PC-3 (cell line): ENCODE data around the gene KLHL9. TPM values are rescaled to one million over a fixed set of nuclear protein-coding genes. Genes with fewer than 3 reads are reported as not detected.
A peak's percentile ranks its signal among the peaks of the same experiment; 100 is the strongest.

Source experiments
- ATAC-seq: fragments of 200-7000 bp; cut with Tn5 transposase; 2 replicates; pipeline ENCODE4 v1.9.1; 2020; ENCODE audit warnings: mild to moderate bottlenecking, moderate library complexity
- BruUV-seq: library from RNA; stranded (reverse); fragments of 400-500 nt; replicated peaks from 2 replicates; lab custom pipeline; 2021; lab: Mats Ljungman, UMichigan
- CTCF ChIA-PET: fragments of 300-600 bp; sonication (Branson Sonifier 250); formaldehyde crosslinking; loops from one replicate; lab custom pipeline; 2022; ENCODE audit warnings: antibody characterized with exemption; lab: Charles Lee
- POLR2A ChIA-PET: fragments of 300-600 bp; sonication (Branson Sonifier 250); formaldehyde crosslinking; loops from one replicate; lab custom pipeline; 2022; ENCODE audit warnings: antibody characterized with exemption; ENCODE audit not compliant: unreplicated experiment; lab: Charles Lee
- DNase-seq: peaks from one replicate; pipeline ENCODE4 v3.0.0-alpha.2; 2015
- H2AFZ ChIP-seq: fragments of 300-600 bp; sonication (generic); 2 replicates; pipeline ENCODE4 v1.6.0; 2016; ENCODE audit warnings: antibody characterized with exemption, low read length
- H3F3A ChIP-seq: fragments of 300-600 bp; sonication (generic); one replicate; pipeline ENCODE4 v1.6.0; 2017; ENCODE audit warnings: antibody characterized with exemption, low read length, control low read depth, mild to moderate bottlenecking; ENCODE audit not compliant: unreplicated experiment
- H3K27ac ChIP-seq: fragments of 300-600 bp; sonication (generic); 2 replicates; pipeline ENCODE4 v1.5.1; 2016; ENCODE audit warnings: mild to moderate bottlenecking, low read length
- H3K27me3 ChIP-seq: fragments of 300-600 bp; sonication (generic); 2 replicates; pipeline ENCODE4 v1.6.1; 2016; ENCODE audit warnings: low read length, mixed read lengths
- H3K36me3 ChIP-seq: fragments of 300-600 bp; sonication (generic); 2 replicates; pipeline ENCODE4 v1.6.1; 2016; ENCODE audit warnings: low read depth, mixed run types, low read length, mixed read lengths
- H3K4me1 ChIP-seq: fragments of 300-600 bp; sonication (generic); 2 replicates; pipeline ENCODE4 v1.5.1; 2016; ENCODE audit warnings: low read length; ENCODE audit not compliant: insufficient read depth
- H3K4me2 ChIP-seq: fragments of 300-600 bp; sonication (generic); 2 replicates; pipeline ENCODE4 v1.6.0; 2016; ENCODE audit warnings: low read length
- H3K4me3 ChIP-seq: fragments of 300-600 bp; sonication (generic); 2 replicates; pipeline ENCODE4 v1.5.1; 2016; ENCODE audit warnings: mild to moderate bottlenecking, low read length, mixed read lengths
- H3K79me2 ChIP-seq: fragments of 300-600 bp; sonication (generic); 2 replicates; pipeline ENCODE4 v1.6.1; 2017; ENCODE audit warnings: low read length, mixed read lengths
- H3K9ac ChIP-seq: fragments of 300-600 bp; sonication (generic); 2 replicates; pipeline ENCODE4 v1.6.0; 2016; ENCODE audit warnings: mild to moderate bottlenecking, low read length
- H3K9me2 ChIP-seq: fragments of 300-600 bp; sonication (generic); replicated peaks from 2 replicates; pipeline ENCODE4 v1.6.1; 2016; ENCODE audit warnings: mixed run types, low read length, mixed read lengths
- H3K9me3 ChIP-seq: fragments of 300-600 bp; sonication (generic); 2 replicates; pipeline ENCODE4 v1.6.1; 2016; ENCODE audit warnings: low read length, mixed read lengths
- H4K20me1 ChIP-seq: fragments of 300-600 bp; sonication (generic); 2 replicates; pipeline ENCODE4 v1.6.1; 2016; ENCODE audit warnings: low read length, mixed read lengths
- EZH2 ChIP-seq: fragments of 300-600 bp; sonication (generic); IDR thresholded peaks from one replicate; pipeline ENCODE4 v1.6.1; 2017; ENCODE audit warnings: antibody characterized with exemption, mild to moderate bottlenecking, low read length; ENCODE audit not compliant: unreplicated experiment
- EZH2phosphoT487 ChIP-seq: fragments of 300-600 bp; sonication (generic); IDR thresholded peaks from 2 replicates; pipeline ENCODE4 v1.6.1; 2018; ENCODE audit warnings: mild to moderate bottlenecking, antibody characterized with exemption, low read length, borderline replicate concordance
- intact Hi-C: fragments of 100-400 bp; cut with micrococcal nuclease; formaldehyde crosslinking; loops from 2 replicates; pipeline ENCODE4 v1.9.0; 2023
- total RNA-seq: library from RNA; depleted of rRNA; stranded (reverse); fragments of >200 nt; gene quantifications from 2 replicates; pipeline ENCODE4 v1.2.3, GENCODE V29; 2014
- TF ChIP-seq, protein P1 (sequence below): fragments of 300-600 bp; sonication (generic); conservative IDR thresholded peaks from 2 replicates; pipeline ENCODE4 v1.5.1; 2017; ENCODE audit warnings: antibody characterized with exemption, low read depth, mild to moderate bottlenecking, low read length

The KLHL9 gene
- total RNA-seq, 1 experiment from 2014 or later = 11.2 TPM

DNA sequence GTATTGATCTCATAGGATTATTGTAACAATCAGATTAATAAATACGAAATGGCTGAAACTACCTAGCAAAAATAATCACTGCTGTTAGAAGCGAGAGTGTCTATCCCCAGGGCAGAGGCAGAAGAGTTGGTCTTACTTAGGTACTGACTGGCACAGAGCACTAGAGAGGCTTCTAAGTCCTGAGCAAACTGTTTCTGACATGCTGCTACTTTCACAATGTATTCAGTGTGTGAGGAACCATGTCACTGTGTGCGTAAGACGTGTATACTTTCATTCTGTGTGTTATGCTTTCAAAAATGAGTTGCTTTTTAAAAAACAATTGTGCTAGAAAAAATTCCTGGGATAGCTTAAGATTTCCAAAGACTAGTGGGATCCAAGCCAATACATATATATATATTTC, 5.5 kb upstream of the KLHL9 start:
- ChIA-PET CTCF (no interaction called here), POLR2A (no interaction called here)
- Histone ChIP-seq H3K36me3 (no peaks in the 10 kb centered on the region), H3F3A (no peaks in the 10 kb centered on the region), H3K4me3 (no peak overlapping the region), H3K27me3 (no peaks in the 10 kb centered on the region), H4K20me1 (no peaks in the 10 kb centered on the region), H3K9me2 (no peaks in the 10 kb centered on the region), H3K27ac (no peak overlapping the region), H2AFZ (no peak overlapping the region), H3K9me3 (no peaks in the 10 kb centered on the region), H3K79me2 (no peaks in the 10 kb centered on the region), H3K4me2 (no peak overlapping the region), H3K9ac (no peak overlapping the region), H3K4me1 (0 out of 2 replicates have a peak, but pooled peaks cover 4% of the 10 kb centered on the region)
- DNase-seq (no peak), ATAC-seq (no peak)
- TF ChIP-seq EZH2 (no peak), EZH2phosphoT487 (no peak)
- TF ChIP-seq, protein P1, sequence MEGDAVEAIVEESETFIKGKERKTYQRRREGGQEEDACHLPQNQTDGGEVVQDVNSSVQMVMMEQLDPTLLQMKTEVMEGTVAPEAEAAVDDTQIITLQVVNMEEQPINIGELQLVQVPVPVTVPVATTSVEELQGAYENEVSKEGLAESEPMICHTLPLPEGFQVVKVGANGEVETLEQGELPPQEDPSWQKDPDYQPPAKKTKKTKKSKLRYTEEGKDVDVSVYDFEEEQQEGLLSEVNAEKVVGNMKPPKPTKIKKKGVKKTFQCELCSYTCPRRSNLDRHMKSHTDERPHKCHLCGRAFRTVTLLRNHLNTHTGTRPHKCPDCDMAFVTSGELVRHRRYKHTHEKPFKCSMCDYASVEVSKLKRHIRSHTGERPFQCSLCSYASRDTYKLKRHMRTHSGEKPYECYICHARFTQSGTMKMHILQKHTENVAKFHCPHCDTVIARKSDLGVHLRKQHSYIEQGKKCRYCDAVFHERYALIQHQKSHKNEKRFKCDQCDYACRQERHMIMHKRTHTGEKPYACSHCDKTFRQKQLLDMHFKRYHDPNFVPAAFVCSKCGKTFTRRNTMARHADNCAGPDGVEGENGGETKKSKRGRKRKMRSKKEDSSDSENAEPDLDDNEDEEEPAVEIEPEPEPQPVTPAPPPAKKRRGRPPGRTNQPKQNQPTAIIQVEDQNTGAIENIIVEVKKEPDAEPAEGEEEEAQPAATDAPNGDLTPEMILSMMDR = no peak
- no TSS peak for BruUV-seq
- intact Hi-C loops = no loop called here

DNA sequence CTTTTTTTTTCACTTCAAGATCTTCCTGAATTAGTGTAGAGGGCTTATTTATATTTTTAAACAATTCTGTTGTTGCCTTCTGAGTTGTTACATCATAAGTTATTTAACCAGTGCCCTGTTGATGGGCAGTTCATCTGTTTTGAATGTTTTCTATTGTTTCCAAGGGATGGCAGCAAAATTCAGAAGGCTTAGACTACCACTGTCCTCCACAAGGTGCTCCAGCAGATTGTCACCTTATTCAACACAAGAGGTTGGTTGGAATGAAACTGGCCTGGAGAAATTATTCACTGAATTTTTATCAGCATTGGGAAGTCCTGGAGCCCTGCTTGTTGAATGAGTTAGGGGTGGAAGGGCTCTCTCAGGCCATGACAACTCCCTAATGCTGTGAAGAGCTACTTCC, 1.3 kb upstream of the KLHL9 start:
- H3K4me2 ChIP-seq = 0 out of 2 replicates have a peak overlapping the region, but pooled peaks have one; percentile 84
- CTCF ChIA-PET = no interaction called here
- peaks cover 36% of the 10 kb centered on the region for H3K79me2 ChIP-seq
- no peak overlapping the region for H3K9ac ChIP-seq
- H3K27ac ChIP-seq = no peak overlapping the region
- H3K36me3 ChIP-seq = 0 out of 2 replicates have a peak, but pooled peaks cover 3% of the 10 kb centered on the region
- no peaks in the 10 kb centered on the region for H3K9me3 ChIP-seq
- 0 out of 2 replicates have a peak overlapping the region, but pooled peaks have one; percentile 12 for H2AFZ ChIP-seq
- ATAC-seq = peak; percentile 23; the same call in 1 of the 2 replicates
- TF ChIP-seq EZH2 (no peak), EZH2phosphoT487 (no peak)
- TF ChIP-seq, protein P1 = no peak; the same call in 1 of the 2 replicates
- DNase-seq = peak; percentile 14
- POLR2A ChIA-PET = no interaction called here
- no TSS peak for BruUV-seq
- H3F3A ChIP-seq = no peaks in the 10 kb centered on the region
- H3K9me2 ChIP-seq = no peaks in the 10 kb centered on the region
- H3K27me3 ChIP-seq = no peaks in the 10 kb centered on the region
- peaks cover 33% of the 10 kb centered on the region for H3K4me1 ChIP-seq
- intact Hi-C loops = no loop called here
- H3K4me3 ChIP-seq = no peak overlapping the region
- peaks cover 21% of the 10 kb centered on the region; the same call in 1 of the 2 replicates for H4K20me1 ChIP-seq

DNA sequence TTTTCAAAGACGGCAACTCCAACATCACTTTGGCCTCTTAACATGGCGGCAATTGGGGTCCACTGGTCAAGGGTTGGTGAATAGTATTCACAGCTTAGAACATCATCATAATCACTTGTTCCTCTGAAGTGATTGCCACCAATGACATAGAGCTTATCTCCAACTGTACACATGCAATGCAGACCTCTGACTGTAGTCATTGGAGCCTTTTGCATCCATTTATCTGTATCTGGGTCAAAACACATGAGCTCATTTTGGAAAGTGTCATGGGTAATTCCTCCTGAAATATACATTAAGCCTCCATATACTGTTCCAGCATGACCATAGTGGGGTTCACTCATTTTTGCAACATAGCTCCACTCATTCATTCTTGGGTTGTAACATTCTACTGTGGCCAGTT, 2.0 kb downstream of the KLHL9 start:
- TF ChIP-seq EZH2 = no peak
- TF ChIP-seq EZH2phosphoT487 = no peak
- TF ChIP-seq, protein P1 = no peak
- Histone ChIP-seq H3K4me1 (peaks cover 42% of the 10 kb centered on the region), H3K4me3 (peak overlapping the region; percentile 76), H3F3A (no peaks in the 10 kb centered on the region), H3K27ac (no peak overlapping the region), H4K20me1 (peaks cover 34% of the 10 kb centered on the region; the same call in 1 of the 2 replicates), H3K79me2 (peaks cover 68% of the 10 kb centered on the region), H3K27me3 (no peaks in the 10 kb centered on the region), H3K36me3 (0 out of 2 replicates have a peak, but pooled peaks cover 3% of the 10 kb centered on the region), H3K9me3 (no peaks in the 10 kb centered on the region), H2AFZ (no peak overlapping the region), H3K9ac (no peak overlapping the region), H3K9me2 (no peaks in the 10 kb centered on the region), H3K4me2 (peak overlapping the region; percentile 84)
- CTCF ChIA-PET = interaction anchor here (0.6 kb wide), 1 partner anchor 63 kb away, joined by 3 read pairs; no protein-coding TSS in a partner anchor
- POLR2A ChIA-PET = no interaction called here
- intact Hi-C loops = no loop called here
- no TSS peak for BruUV-seq
- ATAC-seq = no peak
- no peak for DNase-seq
